Measurements from ENCODE around the gene CPT1C.
A peak's percentile ranks its signal among the peaks of the same experiment; 100 is the strongest.

CPT1C gene

DNA sequence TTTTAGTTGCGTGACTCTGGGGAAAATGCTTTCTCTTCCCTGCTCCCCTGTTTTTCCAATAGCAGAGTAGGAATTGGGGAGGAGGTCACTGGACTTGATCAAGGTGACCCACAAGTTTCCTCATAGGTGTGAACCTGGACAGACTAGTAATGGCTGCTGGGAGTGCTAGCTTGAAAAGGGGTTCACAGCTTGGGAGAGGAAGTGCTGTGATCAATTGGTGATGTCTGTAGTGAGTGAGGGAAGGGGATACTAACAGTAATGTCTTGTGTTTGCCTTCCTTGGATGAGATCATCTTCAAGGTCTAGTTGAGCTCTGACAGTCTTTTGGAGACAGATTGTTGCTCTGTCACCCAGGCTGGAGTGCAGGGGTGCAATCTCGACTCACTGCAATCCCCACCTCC lies 23.4 kb upstream of the CPT1C start:
- H3K9ac ChIP-seq: no peak overlapping the region
- no peaks in the 10 kb centered on the region for H3K27me3 ChIP-seq (ENCODE audit: control insufficient read depth, insufficient read depth, low read length)
- no peaks in the 10 kb centered on the region for H3K79me2 ChIP-seq
- no peak overlapping the region for H3K27ac ChIP-seq
- no peaks in the 10 kb centered on the region for H3K9me3 ChIP-seq (ENCODE audit: control insufficient read depth, low read length)
- H2AFZ ChIP-seq: no peak overlapping the region
- no peak overlapping the region for H3K4me3 ChIP-seq (ENCODE audit: low read depth, low read length)
- TF ChIP-seq, protein P1, sequence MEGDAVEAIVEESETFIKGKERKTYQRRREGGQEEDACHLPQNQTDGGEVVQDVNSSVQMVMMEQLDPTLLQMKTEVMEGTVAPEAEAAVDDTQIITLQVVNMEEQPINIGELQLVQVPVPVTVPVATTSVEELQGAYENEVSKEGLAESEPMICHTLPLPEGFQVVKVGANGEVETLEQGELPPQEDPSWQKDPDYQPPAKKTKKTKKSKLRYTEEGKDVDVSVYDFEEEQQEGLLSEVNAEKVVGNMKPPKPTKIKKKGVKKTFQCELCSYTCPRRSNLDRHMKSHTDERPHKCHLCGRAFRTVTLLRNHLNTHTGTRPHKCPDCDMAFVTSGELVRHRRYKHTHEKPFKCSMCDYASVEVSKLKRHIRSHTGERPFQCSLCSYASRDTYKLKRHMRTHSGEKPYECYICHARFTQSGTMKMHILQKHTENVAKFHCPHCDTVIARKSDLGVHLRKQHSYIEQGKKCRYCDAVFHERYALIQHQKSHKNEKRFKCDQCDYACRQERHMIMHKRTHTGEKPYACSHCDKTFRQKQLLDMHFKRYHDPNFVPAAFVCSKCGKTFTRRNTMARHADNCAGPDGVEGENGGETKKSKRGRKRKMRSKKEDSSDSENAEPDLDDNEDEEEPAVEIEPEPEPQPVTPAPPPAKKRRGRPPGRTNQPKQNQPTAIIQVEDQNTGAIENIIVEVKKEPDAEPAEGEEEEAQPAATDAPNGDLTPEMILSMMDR (IDR thresholded peaks at IDR 0.05): no peak
- H3K4me2 ChIP-seq (ENCODE audit: low read length): no peak overlapping the region
- no peaks in the 10 kb centered on the region for H3K36me3 ChIP-seq (ENCODE audit: control insufficient read depth, insufficient read depth, low read length)
- peaks cover 4% of the 10 kb centered on the region for H3K4me1 ChIP-seq

DNA sequence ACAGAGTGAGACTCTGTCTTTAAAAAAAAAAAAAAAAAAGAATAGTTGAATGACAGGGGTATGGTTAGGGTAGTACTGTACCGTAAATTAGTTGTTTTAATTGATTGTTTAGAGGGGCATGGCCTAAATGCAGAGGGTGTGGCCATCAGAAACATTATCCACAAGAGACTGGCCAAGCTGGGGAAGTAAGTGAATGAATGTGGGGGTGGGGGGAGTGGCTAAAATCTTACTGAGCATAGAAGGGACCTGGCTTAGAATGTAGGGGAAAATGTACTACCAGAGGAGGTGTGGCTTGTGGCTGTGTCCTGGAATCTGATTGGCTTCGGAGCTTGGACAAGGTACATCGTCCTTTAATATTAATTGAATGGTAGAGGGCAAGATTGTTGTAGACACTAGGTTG lies 21.4 kb upstream of the CPT1C start:
- H3K9me3 ChIP-seq (ENCODE audit: control insufficient read depth, low read length): no peaks in the 10 kb centered on the region
- H3K79me2 ChIP-seq: no peaks in the 10 kb centered on the region
- H3K4me2 ChIP-seq (ENCODE audit: low read length): no peak overlapping the region
- H3K9ac ChIP-seq: no peak overlapping the region
- peaks cover 4% of the 10 kb centered on the region for H3K4me1 ChIP-seq
- no peak overlapping the region for H2AFZ ChIP-seq
- no peaks in the 10 kb centered on the region for H3K36me3 ChIP-seq (ENCODE audit: control insufficient read depth, insufficient read depth, low read length)
- TF ChIP-seq, protein P1 (IDR thresholded peaks at IDR 0.05): no peak
- no peak overlapping the region for H3K4me3 ChIP-seq (ENCODE audit: low read depth, low read length)
- H3K27ac ChIP-seq: no peak overlapping the region
- no peaks in the 10 kb centered on the region for H3K27me3 ChIP-seq (ENCODE audit: control insufficient read depth, insufficient read depth, low read length)

DNA sequence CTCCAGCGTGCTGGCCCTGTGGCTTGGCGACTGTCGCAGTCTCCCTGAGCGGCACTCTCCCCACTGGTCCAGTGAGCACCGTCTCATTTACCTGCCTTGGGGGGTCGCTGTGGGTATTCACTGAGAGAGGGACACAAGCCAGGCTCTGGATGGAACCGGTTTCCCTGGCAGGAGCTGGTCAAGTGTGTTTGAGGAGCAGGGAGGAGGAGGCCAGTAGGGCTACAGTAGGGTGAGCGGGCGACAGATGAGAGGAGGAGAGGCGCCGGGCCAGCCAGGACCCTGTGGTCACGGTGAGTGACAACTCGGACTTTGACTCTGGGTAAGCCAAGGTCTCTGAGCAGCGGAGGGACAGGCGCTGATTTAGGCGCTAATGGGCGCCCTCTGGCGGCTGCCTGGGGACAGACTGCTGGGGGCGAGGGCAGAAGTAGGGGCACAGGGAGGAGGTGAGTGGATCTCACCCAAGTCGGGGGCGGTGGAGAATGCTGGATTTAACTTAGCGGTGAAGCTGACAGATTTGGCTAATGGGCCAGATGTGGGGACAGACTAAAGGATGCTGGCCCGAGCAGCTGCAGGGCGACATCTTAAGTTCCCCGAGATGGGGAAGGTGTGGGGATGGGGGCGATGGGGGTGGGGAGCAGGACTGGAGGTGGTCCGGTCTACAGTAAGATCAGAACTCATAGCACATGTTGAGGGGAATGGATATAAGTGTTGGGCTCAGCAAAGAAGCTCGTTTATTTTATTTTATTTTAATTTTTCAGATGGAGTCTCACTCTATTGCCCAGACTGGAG lies 18.6 kb upstream of the CPT1C start:
- H3K4me1 ChIP-seq: peaks cover 4% of the 10 kb centered on the region
- no peaks in the 10 kb centered on the region for H3K27me3 ChIP-seq (ENCODE audit: control insufficient read depth, insufficient read depth, low read length)
- H3K4me3 ChIP-seq (ENCODE audit: low read depth, low read length): peak overlapping the region; percentile 39
- no peaks in the 10 kb centered on the region for H3K79me2 ChIP-seq
- no peak overlapping the region for H3K27ac ChIP-seq
- no peaks in the 10 kb centered on the region for H3K36me3 ChIP-seq (ENCODE audit: control insufficient read depth, insufficient read depth, low read length)
- peak overlapping the region; percentile 77 for H3K4me2 ChIP-seq (ENCODE audit: low read length)
- TF ChIP-seq, protein P1 (IDR thresholded peaks at IDR 0.05): peak; percentile 86
- no peaks in the 10 kb centered on the region for H3K9me3 ChIP-seq (ENCODE audit: control insufficient read depth, low read length)
- H3K9ac ChIP-seq: no peak overlapping the region
- H2AFZ ChIP-seq: peak overlapping the region; percentile 68

DNA sequence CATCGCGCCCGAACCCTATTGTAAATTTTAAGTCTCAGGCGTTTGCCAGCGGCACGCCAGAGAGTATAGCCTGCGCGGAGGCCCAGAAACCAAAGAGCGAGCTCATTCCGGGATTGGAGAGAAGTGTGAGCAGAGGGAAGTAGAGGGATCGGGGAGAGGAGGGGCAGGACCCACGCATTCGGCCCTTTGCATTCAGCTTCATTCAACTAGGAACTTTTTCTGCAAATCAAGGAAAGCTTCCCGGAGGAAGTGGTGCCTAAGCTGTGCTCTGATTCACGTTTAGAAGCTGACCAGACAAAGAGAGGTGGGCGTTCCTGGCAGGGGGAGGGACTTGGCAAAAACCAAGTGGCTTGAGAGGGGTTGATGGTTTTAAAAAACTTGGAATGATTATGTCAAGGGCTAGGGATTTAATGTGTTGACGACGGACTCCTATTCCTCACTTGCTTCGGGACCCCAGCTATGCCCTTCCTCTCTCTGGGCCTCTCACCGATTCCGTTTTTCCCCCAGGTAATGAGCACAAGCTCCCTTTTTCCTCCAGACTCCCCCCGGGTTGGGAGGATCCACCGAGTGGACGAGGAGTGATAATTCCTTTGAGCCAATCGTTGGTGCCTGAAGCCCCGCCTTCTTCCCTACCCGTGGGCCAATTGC lies 14.7 kb upstream of the CPT1C start:
- H3K9ac ChIP-seq: no peak overlapping the region
- H3K4me1 ChIP-seq: peaks cover 22% of the 10 kb centered on the region
- no peaks in the 10 kb centered on the region for H3K27me3 ChIP-seq (ENCODE audit: control insufficient read depth, insufficient read depth, low read length)
- TF ChIP-seq, protein P1 (IDR thresholded peaks at IDR 0.05): no peak
- H3K4me3 ChIP-seq (ENCODE audit: low read depth, low read length): peak overlapping the region; percentile 81
- H3K36me3 ChIP-seq (ENCODE audit: control insufficient read depth, insufficient read depth, low read length): no peaks in the 10 kb centered on the region
- peak overlapping the region; percentile 76 for H2AFZ ChIP-seq
- peak overlapping the region; percentile 89 for H3K27ac ChIP-seq
- no peaks in the 10 kb centered on the region for H3K9me3 ChIP-seq (ENCODE audit: control insufficient read depth, low read length)
- H3K4me2 ChIP-seq (ENCODE audit: low read length): peak overlapping the region; percentile 58
- peaks cover 12% of the 10 kb centered on the region for H3K79me2 ChIP-seq

Measured in parathyroid adenoma (tissue), 2 donors.